Epithelial cell of prostate (primary cell): ENCODE data around the gene IFNA16.
"Not testable (repeated sequence)": the region's sequence is repeated elsewhere in the genome, so short reads cannot be mapped to it uniquely, and the experiment has no call there.

Experiments
- DNase-seq: peaks from one replicate; pipeline ENCODE4 v3.0.0-alpha.2; 2011; ENCODE audit warnings: low read depth, low spot score
- H3K27ac ChIP-seq: fragments of 450-650 bp; 2 replicates; pipeline ENCODE4 v1.5.1; 2017; ENCODE audit warnings: mild to moderate bottlenecking

IFNA16 gene

DNA sequence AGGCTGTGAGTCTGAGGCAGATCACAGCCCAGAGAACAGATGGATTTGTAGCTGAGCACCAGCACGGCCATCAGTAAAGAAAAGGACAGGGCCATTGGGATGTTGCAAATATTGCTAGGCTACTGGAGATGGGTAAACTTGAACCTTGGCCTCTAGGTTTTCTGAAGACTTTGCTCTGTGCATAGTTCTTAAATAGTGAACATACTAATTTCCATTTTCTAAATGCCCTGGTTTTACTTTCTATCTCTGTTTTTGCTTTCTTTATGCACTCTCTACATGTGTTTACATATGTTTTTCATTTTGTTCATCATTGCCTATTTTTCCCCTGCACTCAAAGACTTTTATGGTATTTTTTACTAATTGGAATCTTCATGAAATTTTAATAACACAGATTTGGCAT is at the start of gene IFNA16:
TSS of gene IFNA16 (minus strand) at position 101 of the 400 bp plus-strand sequence. CDS start at position 95, 6 bp downstream.
- DNase-seq, H3K27ac ChIP-seq: not testable (repeated sequence)

GRCh38 chr9:21265421-21266189 is 48.5 kb upstream of the IFNA16 start:
- no peak for DNase-seq

DNA sequence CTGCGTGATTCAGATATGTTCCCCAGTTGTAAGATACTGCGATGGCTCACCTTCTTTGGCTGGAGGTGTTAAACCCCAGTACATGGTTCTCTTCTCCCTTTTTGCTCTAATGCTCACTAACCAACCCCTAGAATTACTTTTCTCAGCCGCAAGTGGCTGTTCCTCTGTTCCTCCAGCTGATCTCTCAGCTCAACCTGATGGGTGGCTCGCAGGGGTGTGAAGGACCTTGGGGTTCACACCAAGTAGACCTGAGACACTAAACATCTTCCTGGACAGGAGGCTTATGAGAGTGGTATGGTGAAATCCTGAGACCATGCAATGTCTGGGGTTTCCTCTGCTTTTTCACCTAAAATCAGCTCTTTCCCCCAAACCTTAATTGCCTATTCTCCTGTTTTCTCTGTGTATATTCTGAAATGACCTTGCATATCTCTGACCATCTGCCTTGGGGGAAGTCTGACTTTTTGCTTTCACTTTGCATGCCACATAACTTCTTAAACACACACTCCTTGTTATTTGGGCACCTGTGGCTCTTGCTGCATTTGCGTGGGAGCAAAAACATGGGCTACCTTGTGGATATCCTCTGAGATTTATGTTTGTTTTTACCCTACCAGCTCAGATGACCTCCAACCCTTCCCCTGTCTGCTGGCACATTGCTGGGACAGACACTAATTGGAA is 38.6 kb upstream of the IFNA16 start:
- DNase-seq, result no peak
- no peak overlapping the region for H3K27ac ChIP-seq

More at GRCh38 chr9:21265421-21266189, 48.5 kb upstream of the IFNA16 start:
- H3K27ac ChIP-seq, result no peak overlapping the region

DNA sequence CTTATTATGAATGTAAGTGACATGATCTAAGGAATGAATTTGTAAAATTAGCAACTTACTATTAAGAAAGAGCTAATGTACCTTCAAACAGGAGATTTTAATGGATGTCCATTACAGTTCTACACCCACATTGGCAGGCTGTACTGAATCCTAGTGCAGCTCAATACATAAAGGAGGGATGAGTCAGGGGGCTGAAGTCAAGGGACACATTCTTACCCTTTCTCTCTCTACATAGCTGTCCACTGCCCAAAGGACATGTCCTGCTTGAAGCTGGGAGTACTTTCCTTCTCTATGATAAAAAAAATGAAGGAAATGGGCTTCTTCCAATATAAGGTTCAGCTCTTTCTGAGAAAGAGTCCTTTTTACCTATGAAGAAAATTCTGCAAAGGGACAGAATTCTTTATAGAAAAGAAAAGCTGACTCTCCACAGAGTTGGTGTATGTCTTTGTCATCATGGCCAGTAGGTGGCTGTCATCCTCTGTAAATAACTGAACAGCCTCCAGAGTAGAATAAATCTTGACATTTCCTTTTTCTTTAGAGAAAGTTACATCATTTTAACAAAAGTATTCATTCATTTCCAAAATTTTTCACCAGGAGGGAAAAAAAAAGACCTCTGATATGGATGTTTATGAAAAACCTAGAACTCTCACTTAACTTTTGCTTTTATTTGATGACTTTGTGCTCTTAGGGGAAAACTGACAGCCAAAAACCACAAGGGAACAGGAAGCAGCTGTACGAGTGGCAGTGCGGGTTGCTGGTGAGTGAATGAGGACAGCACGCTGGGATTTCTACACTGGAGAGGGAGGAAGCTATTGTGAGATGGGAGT is 35.8 kb upstream of the IFNA16 start:
- no peak overlapping the region for H3K27ac ChIP-seq
- no peak for DNase-seq

DNA sequence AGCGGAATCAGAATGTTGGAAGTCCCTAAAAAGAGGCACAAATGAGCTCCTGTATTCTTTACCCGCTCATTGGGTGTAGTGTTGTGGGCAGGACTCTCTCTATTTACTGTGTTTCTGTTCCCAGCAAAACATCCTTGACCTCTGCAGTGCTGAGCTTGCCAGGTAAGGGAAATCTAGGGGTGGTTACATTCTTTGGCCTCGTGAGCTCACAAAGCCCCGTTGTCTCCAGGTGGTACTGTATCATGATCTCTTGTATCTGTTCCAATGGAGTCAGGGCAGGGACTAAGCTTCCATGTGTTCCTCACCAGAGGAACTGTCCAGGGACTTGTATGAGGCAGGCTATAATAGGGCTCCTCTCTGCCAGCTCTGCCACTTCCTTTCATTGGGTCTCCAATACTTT is 34.5 kb upstream of the IFNA16 start:
- H3K27ac ChIP-seq, result no peak overlapping the region
- no peak for DNase-seq

- no peak for DNase-seq
- H3K27ac ChIP-seq, result no peak overlapping the region
Observed at GRCh38 chr9:21251190-21251589, 34.1 kb upstream of the IFNA16 start.

GRCh38 chr9:21244836-21245235 is 27.7 kb upstream of the IFNA16 start:
- H3K27ac ChIP-seq, result no peak overlapping the region
- DNase-seq, result no peak

- H3K27ac ChIP-seq, result no peak within 1 kb of the TSS
- DNase-seq, result no peak
Observed at GRCh38 chr9:21239911-21240310, 22.8 kb upstream of the IFNA16 start, which contains the start of gene IFNA14. Gene IFNA14 (minus strand): TSS chr9:21240005. CDS start chr9:21239935, 70 bp downstream.

DNA sequence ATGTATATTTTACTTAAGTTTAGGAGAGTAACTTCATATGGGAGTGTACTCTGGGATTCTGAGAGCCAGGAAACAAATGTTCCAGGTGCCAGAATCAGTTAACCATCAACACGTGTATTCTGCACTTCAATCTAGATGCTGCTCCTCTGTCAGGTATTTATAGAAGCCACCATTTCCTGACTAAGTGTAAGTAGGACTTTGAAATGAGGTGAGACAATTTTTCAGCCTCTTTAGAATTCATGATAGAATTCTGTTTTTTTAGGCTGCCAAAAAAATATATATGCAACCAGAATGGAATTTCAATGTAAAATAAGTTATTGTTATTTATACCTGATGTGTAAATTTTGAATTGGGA is 19.2 kb upstream of the IFNA16 start:
- DNase-seq, H3K27ac ChIP-seq: not testable (repeated sequence)

GRCh38 chr9:21235468-21236359 is 18.6 kb upstream of the IFNA16 start:
- DNase-seq, H3K27ac ChIP-seq: not testable (repeated sequence)

DNA sequence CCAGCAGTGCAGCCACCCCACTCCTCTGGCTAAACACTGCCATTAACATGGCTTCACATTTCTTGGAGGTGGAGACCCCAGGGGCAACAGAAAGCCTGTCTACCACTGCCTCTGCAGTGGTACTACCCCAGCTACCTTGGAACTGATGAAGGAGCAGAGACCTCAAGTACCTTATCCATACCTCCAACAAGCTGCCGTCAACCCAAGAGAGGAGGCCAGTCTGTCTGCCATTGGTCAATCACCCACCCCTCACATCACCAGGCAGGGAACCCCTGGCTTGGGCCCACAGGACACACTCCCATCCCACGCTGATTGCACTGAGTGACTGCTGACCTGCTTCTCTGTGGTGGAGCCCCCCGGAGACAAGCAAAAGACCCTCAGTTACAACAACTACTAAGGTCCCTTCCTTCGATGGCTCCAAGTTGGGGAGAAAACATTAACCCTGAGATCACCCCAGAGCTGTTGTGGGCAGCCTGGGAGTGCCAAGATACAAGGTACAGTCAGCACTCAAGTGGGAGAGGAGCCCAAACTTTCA is 17.1 kb upstream of the IFNA16 start:
- no peak overlapping the region for H3K27ac ChIP-seq
- DNase-seq, result no peak

DNA sequence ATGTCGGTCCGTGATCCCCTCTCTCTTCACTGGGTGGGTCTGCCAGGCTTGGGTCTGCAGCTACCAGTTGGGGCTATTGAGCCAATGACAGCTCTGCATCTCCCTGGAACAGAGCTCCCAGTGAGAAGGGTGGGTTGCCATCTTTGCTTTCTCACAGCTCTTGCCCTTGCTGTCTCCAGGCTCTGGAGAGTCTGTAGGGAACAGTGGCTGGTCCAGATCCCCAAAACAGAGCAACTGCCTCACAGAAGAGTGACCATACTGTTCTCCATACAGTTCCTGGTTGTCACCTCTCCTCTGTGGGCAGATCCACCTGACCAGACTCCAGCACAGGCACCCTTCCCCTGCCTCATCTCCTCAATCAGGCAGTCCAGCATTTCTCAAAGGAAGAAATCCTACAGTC is 16.1 kb upstream of the IFNA16 start:
- no peak overlapping the region for H3K27ac ChIP-seq
- DNase-seq, result no peak

DNA sequence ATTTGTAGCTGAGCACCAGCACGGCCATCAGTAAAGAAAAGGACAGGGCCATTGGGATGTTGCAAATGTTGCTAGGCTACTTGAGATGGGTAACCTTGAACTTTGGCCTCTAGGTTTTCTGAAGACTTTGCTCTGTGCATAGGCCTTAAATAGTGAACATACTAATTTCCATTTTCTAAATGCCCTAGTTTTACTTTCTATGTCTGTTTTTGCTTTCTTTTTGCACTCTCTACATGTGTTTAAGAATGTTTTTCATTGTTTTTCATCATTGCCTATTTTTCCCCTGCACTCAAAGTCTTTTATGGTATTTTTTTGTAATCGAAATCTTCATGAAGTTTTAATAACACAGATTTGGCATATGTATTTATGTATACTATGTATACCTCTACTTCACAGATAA is 11.0 kb upstream of the IFNA16 start, which contains the start of gene IFNA17:
TSS of gene IFNA17 (minus strand) at position 101 of the 400 bp plus-strand sequence. CDS start at position 52, 49 bp downstream.
- no peak for DNase-seq
- no peak within 1 kb of the TSS for H3K27ac ChIP-seq

DNA sequence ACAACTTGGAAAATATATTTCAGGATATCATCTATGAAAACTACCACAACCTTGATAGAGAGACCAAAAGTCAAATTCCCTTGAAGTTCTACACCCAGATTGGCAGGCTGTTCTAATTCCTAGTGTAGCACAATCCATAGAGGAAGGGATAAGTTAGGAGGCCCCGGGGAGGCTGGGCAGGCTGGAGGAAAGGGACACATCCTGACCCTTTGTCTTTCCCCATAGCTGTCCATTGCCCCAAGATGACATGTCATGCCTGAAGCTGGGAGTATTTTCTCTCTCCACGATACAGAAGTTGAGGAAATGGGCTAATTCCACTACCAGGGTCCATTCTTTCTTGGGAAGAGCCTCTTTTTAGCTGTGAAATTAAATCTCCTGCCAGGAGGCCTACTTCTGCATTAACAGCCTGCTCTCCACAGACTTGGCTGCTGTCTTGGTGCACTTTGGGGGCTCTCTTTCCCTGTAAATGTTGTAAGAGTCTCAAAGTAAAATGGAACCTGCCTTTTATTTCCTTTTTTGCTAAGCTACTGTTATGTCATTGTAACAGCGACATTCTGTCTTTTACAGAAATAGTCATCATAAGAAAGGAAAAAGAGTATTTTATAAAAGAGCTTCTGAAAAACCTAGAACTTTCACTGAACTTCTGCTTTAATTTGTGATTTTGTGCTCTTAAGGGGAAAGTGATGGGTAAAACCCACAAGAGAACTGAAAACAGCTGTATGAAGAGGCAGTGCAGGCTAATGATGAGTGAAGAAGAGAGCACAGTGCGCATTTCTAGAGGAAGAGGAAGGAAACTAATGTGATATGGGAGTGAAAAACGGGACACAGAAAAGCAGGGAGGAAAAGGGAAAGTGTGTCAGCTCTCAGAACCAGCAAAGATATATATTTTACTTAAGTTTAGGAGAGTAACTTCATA is 3.4 kb downstream of the IFNA16 start:
- not testable (repeated sequence) for DNase-seq, H3K27ac ChIP-seq

DNA sequence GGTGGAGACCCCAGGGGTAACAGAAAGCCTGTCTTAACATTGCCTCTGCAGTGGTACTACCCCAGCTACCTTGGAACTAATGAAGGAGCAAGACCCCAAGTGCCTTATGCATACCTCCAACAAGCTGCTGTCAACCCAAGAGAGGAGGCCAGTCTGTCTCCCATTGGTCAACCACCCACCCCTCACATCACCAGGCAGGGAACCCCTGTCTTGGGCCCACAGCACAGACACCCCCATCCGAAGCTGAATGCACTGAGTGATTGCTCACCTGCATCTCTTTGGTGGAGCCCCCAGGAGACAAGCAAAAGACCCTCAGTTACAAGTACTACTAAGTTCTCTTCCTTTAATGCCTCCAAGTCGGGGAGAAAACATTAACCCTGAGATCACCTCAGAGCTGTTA is 5.0 kb downstream of the IFNA16 start:
- H3K27ac ChIP-seq, DNase-seq: not testable (repeated sequence)

DNA sequence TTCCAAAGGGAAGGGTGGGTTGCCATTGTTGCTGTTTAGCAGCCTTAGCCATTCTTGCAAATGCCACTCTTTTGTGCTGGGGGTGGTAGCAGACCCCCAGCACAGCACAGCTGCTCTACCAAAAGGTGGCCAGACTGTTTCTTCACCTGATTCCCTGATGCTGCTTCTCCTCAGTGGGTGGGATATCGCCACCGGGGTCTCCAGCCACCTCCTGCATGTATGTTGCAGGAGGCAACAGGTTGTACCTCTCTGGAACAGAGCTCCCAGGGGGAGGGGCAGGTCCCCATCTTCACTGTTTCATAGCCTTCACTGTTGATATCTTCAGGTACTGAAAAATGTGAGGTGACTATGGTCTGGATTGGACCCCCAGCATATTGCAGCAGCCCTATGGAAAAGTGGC is 6.3 kb downstream of the IFNA16 start:
- DNase-seq, H3K27ac ChIP-seq: not testable (repeated sequence)

- DNase-seq, result no peak
- no peak overlapping the region for H3K27ac ChIP-seq
Observed at GRCh38 chr9:21210311-21210710, 6.8 kb downstream of the IFNA16 start.

- DNase-seq, H3K27ac ChIP-seq: not testable (repeated sequence)
Observed at GRCh38 chr9:21207043-21207442, 10.1 kb downstream of the IFNA16 start, which contains the start of gene IFNA10. Gene IFNA10 (minus strand): TSS chr9:21207143. CDS start chr9:21207097, 46 bp downstream.
